ENCODE data around the gene ASCC2. TPM values are rescaled to one million over a fixed set of nuclear protein-coding genes. Genes with fewer than 3 reads are reported as not detected.

ASCC2 gene
- total and polyA plus RNA-seq, 2 donors (not counting 3 experiments of a cell fraction or from before 2014, with no cell fraction given): 43.6 to 60.7 TPM

- Histone ChIP-seq H3K79me2 (ENCODE audit: control insufficient read depth, insufficient read depth, low read length) (no peaks in the 10 kb centered on the region), H3K9me3 (replicated peaks; ENCODE audit: control insufficient read depth, insufficient read depth, low read length) (no peaks in the 10 kb centered on the region), H4K20me1 (replicated peaks; ENCODE audit: control insufficient read depth, extremely low read depth, insufficient read depth, low read length) (no peaks in the 10 kb centered on the region), H3K4me3 (replicated peaks in 1 of 3; ENCODE audit: insufficient read depth in 1 of 3, low read depth in 1 of 3, low read length in 3 of 3) (no peak overlapping the region), H3K27me3 (ENCODE audit: control insufficient read depth in 2 of 2, insufficient read depth in 2 of 2, low read length in 2 of 2) (no peaks in the 10 kb centered on the region), H3K9ac (replicated peaks; ENCODE audit: extremely low read depth, insufficient read depth, low read length) (no peak overlapping the region), H3K36me3 (ENCODE audit: control insufficient read depth in 2 of 2, extremely low read depth in 1 of 2, insufficient read depth in 2 of 2, low read length in 2 of 2) (no peaks in the 10 kb centered on the region), H3K27ac (ENCODE audit: insufficient read depth, low read depth, low read length) (no peak overlapping the region), H3K4me2 (ENCODE audit: insufficient read depth, low read length) (no peak overlapping the region), H3K9me1 (replicated peaks; ENCODE audit: control insufficient read depth, extremely low read depth, insufficient read depth, low read length) (no peaks in the 10 kb centered on the region), H3K4me1 (ENCODE audit: control insufficient read depth, extremely low read depth, insufficient read depth, low read length) (peaks cover 6% of the 10 kb centered on the region), H2AFZ (ENCODE audit: low read depth, low read length) (no peak overlapping the region)
- TF ChIP-seq POLR2AphosphoS5 (IDR thresholded peaks at IDR 0.05; ENCODE audit: insufficient read depth, low read depth, low read length) (no peak), EZH2 (IDR thresholded peaks at IDR 0.05; ENCODE audit: borderline replicate concordance, low read depth, low read length, severe bottlenecking) (no peak), JUN (IDR thresholded peaks at IDR 0.05; ENCODE audit: borderline replicate concordance, insufficient read depth, insufficient read length, low read depth) (no peak), MAX (IDR thresholded peaks at IDR 0.05; ENCODE audit: insufficient read depth, insufficient read length) (no peak), MYC (IDR thresholded peaks at IDR 0.05; ENCODE audit: low read depth, low read length) (no peak), FOS (IDR thresholded peaks at IDR 0.05; ENCODE audit: borderline replicate concordance, insufficient read depth, low read length) (no peak), CTCF (IDR thresholded peaks at IDR 0.05; ENCODE audit: extremely low read depth in 1 of 2, insufficient read depth in 1 of 2, low read depth in 1 of 2, low read length in 2 of 2) (no peak), POLR2A (IDR thresholded peaks at IDR 0.05; ENCODE audit: low read depth, low read length) (no peak), GATA2 (IDR thresholded peaks at IDR 0.05; ENCODE audit: insufficient read depth, insufficient read length, low read depth, low read length) (no peak)
- DNase-seq (ENCODE audit: low read depth, low spot score) (no peak), FAIRE-seq (no peak)
- intact Hi-C loops (cut with micrococcal nuclease) (no loop called here), dilution Hi-C loops (cut with MboI; ENCODE audit: extremely low pct_ligation_motif_present, low sequenced_read_pairs) (no loop called here)
- POLR2A ChIA-PET: no interaction called here
- CTCF ChIA-PET: interaction anchor here (0.8 to 1.1 kb wide), 2 partner anchors 11 to 243 kb away, joined by 3 to 4 read pairs; no protein-coding TSS in a partner anchor
- BruUV-seq (replicated peaks): no TSS peak
Observed at GRCh38 chr22:29762263-29762662, 75.8 kb downstream of the ASCC2 start.

Data from endothelial cell of umbilical vein (primary cell).